HepG2 (cell line): ENCODE results near the gene ETF1.

ENCODE experiments used
- CBX5 ChIP-seq: sonication (generic); formaldehyde crosslinking; IDR thresholded peaks from 2 replicates; pipeline ENCODE4 v1.4.0; 2020; ENCODE audit warnings: missing genetic modification reagents, borderline replicate concordance
- CREB1 ChIP-seq, 2 experiments: fragments of 450-650 bp in 1 of 2; IDR thresholded peaks; 2 replicates each; pipeline ENCODE4 v1.6.1; 2016 to 2017; ENCODE audit warnings: control low read depth in 1 of 2, mild to moderate bottlenecking in 1 of 2, missing compliant biosample characterization in 1 of 2, missing genetic modification characterization in 1 of 2
- JUN ChIP-seq: sonication (generic); formaldehyde crosslinking; IDR thresholded peaks from 2 replicates; pipeline ENCODE4 v1.4.0; 2020; ENCODE audit warnings: mild to moderate bottlenecking, missing genetic modification reagents
- ZBTB7A ChIP-seq: sonication (generic); formaldehyde crosslinking; IDR thresholded peaks from 2 replicates; pipeline ENCODE4 v1.8.0; 2022; ENCODE audit warnings: mild to moderate bottlenecking, missing genetic modification reagents
- ZNF136 ChIP-seq: sonication (generic); formaldehyde crosslinking; IDR thresholded peaks from 2 replicates; pipeline ENCODE4 v1.8.1; 2022; ENCODE audit warnings: low read depth, mild to moderate bottlenecking, moderate library complexity, missing genetic modification reagents
- ZNF274 ChIP-seq: sonication (generic); formaldehyde crosslinking; IDR thresholded peaks from 2 replicates; pipeline ENCODE4 v1.5.1; 2020; ENCODE audit warnings: mild to moderate bottlenecking, missing genetic modification reagents
- ZZZ3 ChIP-seq: sonication (generic); formaldehyde crosslinking; IDR thresholded peaks from 2 replicates; pipeline ENCODE4 v1.4.0; 2020; ENCODE audit warnings: missing genetic modification reagents, mild to moderate bottlenecking, borderline replicate concordance

GRCh38 chr5:138468133-138468965, 74.7 kb downstream of the ETF1 start:
- TF ChIP-seq ZBTB7A (no peak), ZZZ3 (no peak), ZNF274 (CRISPR knock-in tag) (no peak), JUN (CRISPR knock-in tag) (no peak), CREB1 (IDR thresholded peaks at IDR 0.05) (no peak), CREB1 (CRISPR knock-in tag; IDR thresholded peaks at IDR 0.05) (no peak), CBX5 (no peak), ZNF136 (CRISPR knock-in tag) (no peak)
